Measurements from ENCODE around the gene TMEM234. TPM values are rescaled to one million over a fixed set of nuclear protein-coding genes. Genes with fewer than 3 reads are reported as not detected.

TMEM234 gene
- total and polyA plus RNA-seq, 2 of the 13 experiments (the other 11 are each of a cell fraction or from before 2014, with no cell fraction given), result 6.1 to 9.0 TPM

GRCh38 chr1:32241001-32241763 lies 19.0 kb upstream of the TMEM234 start (continued):
- TF ChIP-seq HIVEP1 (CRISPR knock-in tag; IDR thresholded peaks at IDR 0.05), result no peak
- no peak for TF ChIP-seq MBNL3 (CRISPR knock-in tag; conservative IDR thresholded peaks at IDR 0.05)
- no peak for TF ChIP-seq ZNF672 (CRISPR knock-in tag; IDR thresholded peaks at IDR 0.05)
- TF ChIP-seq SRSF1 (optimal IDR thresholded peaks at IDR 0.05; ENCODE audit: low read depth, low read length), result no peak
- TF ChIP-seq XRCC5 (optimal IDR thresholded peaks at IDR 0.05; ENCODE audit: low read length), result peak; percentile 61
- TF ChIP-seq ZMYM4 (CRISPR knock-in tag; IDR thresholded peaks at IDR 0.05), result no peak
- TF ChIP-seq SMAD1 (CRISPR knock-in tag; IDR thresholded peaks at IDR 0.05; ENCODE audit: borderline replicate concordance, low read depth), result no peak
- TF ChIP-seq ZBTB7A (CRISPR knock-in tag; IDR thresholded peaks at IDR 0.05), result 0 out of 2 replicates have a peak, but pooled peaks have one; percentile 40
- TF ChIP-seq RFX5 (IDR thresholded peaks at IDR 0.05; ENCODE audit: low read depth, low read length), result no peak
- TF ChIP-seq MAFG (CRISPR knock-in tag; IDR thresholded peaks at IDR 0.05), result no peak
- TF ChIP-seq SMARCE1 (IDR thresholded peaks at IDR 0.05; ENCODE audit: borderline replicate concordance), result no peak
- TF ChIP-seq DMTF1 (CRISPR knock-in tag; IDR thresholded peaks at IDR 0.05), result no peak
- TF ChIP-seq, protein P1, sequence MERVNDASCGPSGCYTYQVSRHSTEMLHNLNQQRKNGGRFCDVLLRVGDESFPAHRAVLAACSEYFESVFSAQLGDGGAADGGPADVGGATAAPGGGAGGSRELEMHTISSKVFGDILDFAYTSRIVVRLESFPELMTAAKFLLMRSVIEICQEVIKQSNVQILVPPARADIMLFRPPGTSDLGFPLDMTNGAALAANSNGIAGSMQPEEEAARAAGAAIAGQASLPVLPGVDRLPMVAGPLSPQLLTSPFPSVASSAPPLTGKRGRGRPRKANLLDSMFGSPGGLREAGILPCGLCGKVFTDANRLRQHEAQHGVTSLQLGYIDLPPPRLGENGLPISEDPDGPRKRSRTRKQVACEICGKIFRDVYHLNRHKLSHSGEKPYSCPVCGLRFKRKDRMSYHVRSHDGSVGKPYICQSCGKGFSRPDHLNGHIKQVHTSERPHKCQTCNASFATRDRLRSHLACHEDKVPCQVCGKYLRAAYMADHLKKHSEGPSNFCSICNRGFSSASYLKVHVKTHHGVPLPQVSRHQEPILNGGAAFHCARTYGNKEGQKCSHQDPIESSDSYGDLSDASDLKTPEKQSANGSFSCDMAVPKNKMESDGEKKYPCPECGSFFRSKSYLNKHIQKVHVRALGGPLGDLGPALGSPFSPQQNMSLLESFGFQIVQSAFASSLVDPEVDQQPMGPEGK (CRISPR knock-in tag; IDR thresholded peaks at IDR 0.05), result peak; percentile 45; the same call in 1 of the 2 replicates
- TF ChIP-seq TBL1XR1 (IDR thresholded peaks at IDR 0.05; ENCODE audit: borderline replicate concordance, low read length, partially characterized antibody), result no peak
- TF ChIP-seq, protein P2, sequence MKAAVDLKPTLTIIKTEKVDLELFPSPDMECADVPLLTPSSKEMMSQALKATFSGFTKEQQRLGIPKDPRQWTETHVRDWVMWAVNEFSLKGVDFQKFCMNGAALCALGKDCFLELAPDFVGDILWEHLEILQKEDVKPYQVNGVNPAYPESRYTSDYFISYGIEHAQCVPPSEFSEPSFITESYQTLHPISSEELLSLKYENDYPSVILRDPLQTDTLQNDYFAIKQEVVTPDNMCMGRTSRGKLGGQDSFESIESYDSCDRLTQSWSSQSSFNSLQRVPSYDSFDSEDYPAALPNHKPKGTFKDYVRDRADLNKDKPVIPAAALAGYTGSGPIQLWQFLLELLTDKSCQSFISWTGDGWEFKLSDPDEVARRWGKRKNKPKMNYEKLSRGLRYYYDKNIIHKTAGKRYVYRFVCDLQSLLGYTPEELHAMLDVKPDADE (CRISPR knock-in tag; IDR thresholded peaks at IDR 0.05), result no peak
- no peak for TF ChIP-seq ZNF747 (CRISPR knock-in tag; IDR thresholded peaks at IDR 0.05; ENCODE audit: borderline replicate concordance)
- TF ChIP-seq, protein P3, sequence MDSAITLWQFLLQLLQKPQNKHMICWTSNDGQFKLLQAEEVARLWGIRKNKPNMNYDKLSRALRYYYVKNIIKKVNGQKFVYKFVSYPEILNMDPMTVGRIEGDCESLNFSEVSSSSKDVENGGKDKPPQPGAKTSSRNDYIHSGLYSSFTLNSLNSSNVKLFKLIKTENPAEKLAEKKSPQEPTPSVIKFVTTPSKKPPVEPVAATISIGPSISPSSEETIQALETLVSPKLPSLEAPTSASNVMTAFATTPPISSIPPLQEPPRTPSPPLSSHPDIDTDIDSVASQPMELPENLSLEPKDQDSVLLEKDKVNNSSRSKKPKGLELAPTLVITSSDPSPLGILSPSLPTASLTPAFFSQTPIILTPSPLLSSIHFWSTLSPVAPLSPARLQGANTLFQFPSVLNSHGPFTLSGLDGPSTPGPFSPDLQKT (CRISPR knock-in tag; IDR thresholded peaks at IDR 0.05; ENCODE audit: borderline replicate concordance), result no peak
- TF ChIP-seq ZNF333 (CRISPR knock-in tag; IDR thresholded peaks at IDR 0.05; ENCODE audit: borderline replicate concordance), result no peak
- TF ChIP-seq PBX3 (CRISPR knock-in tag; IDR thresholded peaks at IDR 0.05; ENCODE audit: borderline replicate concordance), result no peak
- TF ChIP-seq SP4 (CRISPR knock-in tag; IDR thresholded peaks at IDR 0.05), result no peak
- no peak for TF ChIP-seq MLLT10 (CRISPR knock-in tag; IDR thresholded peaks at IDR 0.05)
- no peak for TF ChIP-seq ATAD3A (CRISPR knock-in tag; IDR thresholded peaks at IDR 0.05)
- no peak for TF ChIP-seq NFE2L1 (CRISPR knock-in tag; IDR thresholded peaks at IDR 0.05; ENCODE audit: borderline replicate concordance)
